GM19467 (cell line): ENCODE data around the gene OXSR1.
"Not testable (repeated sequence)": the region's sequence is repeated elsewhere in the genome, so short reads cannot be mapped to it uniquely, and the experiment has no call there.

ENCODE experiments used
- ATAC-seq: cut with Tn5 transposase; IDR thresholded peaks from one replicate; pipeline ENCODE4 v1.9.1; 2021; ENCODE audit warnings: mild to moderate bottlenecking, moderate library complexity; ENCODE audit not compliant: unreplicated experiment

OXSR1 gene

DNA sequence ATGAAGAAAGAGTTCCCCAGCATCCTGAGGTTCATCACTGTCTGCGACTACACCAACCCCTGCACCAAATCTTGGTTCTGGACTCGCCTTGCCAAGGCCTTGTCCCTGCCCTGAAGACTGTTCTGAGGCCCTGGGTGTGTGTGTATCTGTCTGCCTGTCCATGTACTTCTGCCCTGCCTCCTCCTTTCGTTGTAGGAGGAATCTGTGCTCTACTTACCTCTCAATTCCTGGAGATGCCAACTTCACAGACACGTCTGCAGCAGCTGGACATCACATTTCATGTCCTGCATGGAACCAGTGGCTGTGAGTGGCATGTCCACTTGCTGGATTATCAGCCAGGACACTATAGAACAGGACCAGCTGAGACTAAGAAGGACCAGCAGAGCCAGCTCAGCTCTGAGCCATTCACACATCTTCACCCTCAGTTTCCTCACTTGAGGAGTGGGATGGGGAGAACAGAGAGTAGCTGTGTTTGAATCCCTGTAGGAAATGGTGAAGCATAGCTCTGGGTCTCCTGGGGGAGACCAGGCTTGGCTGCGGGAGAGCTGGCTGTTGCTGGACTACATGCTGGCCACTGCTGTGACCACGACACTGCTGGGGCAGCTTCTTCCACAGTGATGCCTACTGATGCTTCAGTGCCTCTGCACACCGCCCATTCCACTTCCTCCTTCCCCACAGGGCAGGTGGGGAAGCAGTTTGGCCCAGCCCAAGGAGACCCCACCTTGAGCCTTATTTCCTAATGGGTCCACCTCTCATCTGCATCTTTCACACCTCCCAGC, 24.0 kb upstream of the OXSR1 start:
- ATAC-seq: no peak

DNA sequence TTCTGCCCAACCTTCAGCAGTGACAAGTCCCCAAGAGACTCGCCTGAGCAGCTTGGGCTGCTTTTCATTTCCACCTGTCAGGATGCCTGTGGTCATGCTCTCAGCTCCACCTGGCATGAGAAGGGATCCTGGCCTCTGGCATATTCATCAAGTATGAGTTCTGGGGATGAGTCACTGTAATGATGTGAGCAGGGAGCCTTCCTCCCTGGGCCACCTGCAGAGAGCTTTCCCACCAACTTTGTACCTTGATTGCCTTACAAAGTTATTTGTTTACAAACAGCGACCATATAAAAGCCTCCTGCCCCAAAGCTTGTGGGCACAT, 23.4 kb upstream of the OXSR1 start:
- ATAC-seq: no peak

DNA sequence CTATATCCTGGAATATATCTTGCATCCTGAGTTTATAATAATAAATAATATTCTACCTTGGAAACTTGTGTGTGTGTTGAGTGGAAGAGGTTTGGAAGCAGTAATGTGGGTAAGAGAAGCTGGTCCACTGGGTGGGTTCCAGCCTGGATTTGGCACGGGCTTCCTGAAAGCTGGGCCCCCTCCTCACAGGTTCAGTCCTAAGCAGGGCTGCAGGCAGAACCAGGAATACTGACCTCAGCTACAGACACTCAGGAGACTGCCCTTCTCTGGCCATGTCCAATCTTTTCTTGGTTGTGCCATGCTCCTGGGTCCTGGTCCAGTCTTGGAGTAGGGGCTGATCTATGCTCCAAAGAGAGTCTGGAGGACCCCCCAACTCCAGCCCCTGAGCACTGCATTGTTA, 22.4 kb upstream of the OXSR1 start:
- ATAC-seq: no peak

DNA sequence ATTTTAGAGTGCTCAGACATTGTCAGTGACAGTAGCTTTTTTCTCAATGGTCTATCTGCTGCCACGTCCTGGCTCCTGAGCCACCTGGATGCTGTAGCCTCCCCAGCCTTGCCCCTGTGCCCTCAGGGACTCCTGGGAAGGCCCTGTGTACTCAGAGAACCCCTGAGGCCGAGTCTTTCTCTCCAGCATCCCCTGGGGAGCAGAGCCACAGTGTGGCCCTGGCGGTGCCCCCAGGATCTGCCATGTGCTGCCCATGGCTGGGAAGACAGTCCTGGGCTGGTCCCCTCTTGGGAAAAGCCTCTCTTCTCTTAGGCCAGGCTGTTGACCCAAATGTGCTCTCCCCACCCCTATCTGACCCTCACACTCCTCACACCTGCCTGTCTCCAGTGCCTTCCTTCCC, 21.8 kb upstream of the OXSR1 start:
- no peak for ATAC-seq

DNA sequence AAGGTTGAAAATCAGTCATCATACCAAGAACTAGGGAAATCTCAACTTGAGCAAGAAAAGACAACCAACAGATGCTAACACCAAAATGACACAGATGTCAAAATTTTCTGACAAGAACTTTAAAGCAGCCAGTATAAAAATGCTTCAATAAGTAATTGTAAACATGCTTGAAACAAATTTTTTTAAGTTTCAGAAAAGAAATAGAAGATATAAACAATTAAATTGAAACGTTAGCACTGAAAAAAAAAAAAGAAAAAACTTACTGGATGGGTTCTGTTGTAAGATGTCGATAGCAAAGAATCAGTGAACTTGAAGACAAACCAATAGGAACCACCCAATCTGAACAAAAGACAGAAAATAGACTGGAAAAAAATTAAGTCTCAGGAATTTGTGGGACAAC, 18.8 kb upstream of the OXSR1 start:
- ATAC-seq: no peak

DNA sequence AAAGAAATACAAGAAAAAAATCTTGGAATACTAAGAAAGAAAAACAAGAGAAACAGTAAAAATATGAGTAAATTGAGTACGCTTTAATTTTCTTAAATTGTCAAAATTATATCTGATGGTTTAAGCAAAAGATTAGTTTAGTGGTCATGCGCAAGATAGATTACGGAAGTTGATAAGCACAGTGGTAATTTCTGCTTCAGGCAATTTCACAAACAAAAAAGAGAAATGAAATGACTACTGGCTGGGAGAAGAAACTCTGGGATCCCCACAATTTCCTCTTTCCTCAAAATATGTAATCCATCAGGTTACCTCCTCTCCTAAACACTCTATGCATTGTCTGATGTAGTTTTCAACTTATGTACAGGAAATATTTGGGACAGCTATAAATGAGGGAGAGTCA, 17.9 kb upstream of the OXSR1 start:
- no peak for ATAC-seq

DNA sequence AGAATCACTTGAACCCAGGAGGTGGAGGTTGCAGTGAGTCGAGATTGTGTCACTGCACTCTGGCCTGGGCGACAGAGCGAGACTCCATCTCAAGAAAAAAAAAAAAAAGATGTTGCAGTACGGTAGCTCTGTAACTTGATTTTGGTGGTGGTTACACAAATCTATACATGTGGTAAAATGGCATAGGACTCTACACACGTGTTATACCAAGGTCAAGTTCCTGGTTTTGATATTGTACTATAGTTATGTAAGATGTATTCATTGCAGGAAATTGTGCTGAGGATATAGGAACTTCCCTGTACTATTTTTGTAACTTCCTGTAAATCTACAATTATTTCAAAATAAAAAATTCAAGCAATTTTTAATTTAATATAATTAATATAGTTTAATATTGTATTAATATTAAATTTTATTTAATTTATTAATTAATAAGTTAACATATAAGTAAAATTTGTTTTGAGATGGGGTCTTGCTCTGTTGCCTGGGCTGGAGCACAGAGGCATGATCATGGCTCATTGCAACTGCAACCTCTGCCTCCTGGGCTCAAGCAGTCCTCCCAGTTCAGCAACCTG, 16.9 kb upstream of the OXSR1 start:
- ATAC-seq: no peak

DNA sequence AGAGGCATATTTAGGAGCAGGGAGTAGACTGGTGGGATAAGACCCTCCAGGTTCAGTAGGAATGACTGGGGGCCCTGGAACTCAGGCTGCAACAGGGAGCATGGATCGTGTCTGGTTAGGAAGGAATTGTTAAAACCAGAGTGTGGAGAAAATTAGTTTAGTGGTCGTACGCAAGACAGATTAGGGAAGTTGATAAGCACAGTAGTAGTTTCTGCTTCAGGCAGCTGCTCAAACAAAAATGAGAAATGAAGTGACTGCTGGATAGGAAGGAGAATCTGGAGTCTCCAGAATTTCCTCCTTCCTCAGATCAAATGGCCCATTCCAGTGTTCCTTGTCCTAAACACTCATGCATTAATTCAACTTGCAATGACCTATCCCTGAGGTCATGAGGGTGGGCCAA, 15.6 kb upstream of the OXSR1 start:
- no peak for ATAC-seq

DNA sequence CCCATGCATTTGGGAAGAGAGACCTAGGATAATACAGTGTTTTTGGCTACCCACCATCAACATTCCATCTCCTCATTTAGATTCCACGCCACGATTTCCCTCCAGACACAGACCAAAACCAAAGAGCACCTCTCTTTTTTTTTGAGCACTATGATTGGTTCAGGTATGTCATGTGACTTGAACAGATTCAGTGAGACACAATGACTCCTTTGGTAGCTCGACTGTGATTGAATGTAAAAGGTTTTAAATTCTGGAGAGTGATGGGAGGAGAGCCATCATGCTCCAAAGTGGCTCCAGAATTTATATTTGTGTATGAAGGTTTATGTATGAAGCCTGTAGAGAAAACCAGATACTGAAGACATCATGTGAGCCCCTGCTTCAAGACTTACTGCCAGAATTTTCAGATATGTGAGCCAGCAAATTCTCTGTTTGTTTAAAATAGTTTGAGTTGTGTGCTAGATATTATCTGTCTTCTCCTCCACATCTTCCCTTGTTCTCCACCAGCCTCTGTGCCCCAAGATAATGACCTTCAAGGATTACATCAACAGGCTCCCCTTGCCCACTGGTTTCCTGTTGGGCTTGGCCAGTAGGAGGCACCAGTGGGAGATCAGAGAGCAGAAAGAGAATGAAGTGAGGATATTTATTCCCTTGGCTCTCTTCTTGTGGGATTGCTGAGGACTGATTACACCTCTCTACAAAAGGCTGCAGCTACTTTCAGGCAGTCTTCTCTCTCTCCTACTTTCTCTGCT, 14.4 kb upstream of the OXSR1 start:
- no peak for ATAC-seq

DNA sequence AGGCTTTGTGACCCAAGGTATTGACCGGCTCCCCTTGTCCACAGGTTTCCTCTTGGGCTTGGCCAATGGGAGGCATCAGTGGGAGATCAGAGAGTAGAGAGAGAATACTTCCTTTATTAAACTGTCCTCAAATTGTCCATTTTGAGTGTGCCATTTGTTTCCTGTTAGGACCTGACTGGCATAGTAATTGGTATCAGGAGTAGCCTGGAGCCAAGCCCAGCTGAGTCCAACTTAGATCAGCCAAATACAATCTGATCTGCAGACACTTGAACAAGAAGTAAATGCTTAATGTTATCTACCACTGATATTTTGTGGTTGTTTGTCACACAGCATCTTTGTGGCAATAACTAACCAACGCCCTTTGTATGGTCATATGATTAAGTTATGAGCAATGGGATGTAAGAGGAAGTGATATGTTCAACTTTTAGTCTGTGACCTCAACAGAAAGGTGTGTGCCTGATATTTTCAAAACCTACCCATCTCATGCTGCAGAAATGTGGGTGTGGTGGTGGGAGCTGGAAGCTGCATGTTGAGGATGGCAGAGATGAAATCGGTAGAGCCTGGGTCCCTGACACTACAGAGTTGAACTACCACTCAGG, 13.6 kb upstream of the OXSR1 start:
- ATAC-seq: no peak

DNA sequence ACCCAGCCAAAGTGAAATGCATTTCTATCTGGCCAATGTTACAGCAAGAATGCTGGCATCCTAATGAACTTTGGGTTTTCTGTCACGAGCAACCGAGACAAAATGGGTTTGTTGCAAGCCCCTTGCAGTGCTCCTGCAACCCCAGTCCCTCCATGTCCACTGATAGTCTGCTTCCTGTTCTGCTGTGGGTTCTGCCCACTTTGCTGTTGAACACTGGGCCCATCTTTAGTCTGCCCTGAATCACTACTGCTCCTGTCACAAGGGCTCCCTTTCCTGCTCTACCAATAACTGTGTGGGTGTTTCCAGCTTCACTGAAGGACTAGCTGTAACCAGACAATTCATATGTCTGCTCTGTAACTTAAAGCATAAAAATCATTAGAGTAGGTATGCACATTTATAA, 12.7 kb upstream of the OXSR1 start:
- ATAC-seq: no peak

DNA sequence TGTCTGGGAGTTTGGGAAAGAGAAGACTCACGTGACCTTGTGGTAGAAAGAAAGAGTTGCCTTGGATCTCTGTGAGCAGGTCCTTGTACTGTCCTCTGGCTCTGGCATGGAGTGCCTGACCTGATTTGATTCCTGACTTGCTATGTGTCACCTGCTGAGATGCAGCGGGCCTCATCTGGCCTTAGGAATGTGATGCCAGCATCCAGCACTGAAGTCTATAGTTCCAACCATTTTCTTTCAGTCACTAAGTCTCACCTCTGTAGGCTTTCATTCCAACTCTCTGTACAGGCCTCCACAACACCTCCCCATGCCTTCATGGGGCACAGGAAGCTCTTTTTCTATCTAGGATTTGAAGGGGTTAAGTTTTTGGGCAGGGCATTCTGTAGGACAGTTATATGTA, 12.1 kb upstream of the OXSR1 start:
- ATAC-seq: no peak

DNA sequence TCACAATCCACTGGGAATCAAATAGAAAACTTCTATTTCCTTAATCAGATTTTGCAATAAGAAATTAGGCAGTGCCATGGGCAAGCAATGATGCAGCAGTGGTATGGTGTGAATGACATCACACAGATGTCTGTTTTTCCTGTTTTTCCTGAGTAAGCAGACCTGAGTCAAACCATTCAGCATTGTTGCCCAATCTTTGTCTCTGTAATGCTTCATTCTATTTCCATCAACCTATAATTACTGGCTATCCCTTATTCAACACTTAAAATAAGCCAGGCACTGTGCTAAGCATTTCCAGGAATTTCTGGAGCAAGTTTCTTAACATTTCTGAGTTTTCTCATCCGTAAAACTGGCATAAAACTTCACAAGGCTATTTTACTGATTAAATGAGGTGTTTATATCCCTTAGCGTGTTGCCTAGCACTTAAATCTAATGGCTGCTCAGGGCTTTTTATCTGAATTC, 11.3 kb upstream of the OXSR1 start:
- ATAC-seq: no peak

DNA sequence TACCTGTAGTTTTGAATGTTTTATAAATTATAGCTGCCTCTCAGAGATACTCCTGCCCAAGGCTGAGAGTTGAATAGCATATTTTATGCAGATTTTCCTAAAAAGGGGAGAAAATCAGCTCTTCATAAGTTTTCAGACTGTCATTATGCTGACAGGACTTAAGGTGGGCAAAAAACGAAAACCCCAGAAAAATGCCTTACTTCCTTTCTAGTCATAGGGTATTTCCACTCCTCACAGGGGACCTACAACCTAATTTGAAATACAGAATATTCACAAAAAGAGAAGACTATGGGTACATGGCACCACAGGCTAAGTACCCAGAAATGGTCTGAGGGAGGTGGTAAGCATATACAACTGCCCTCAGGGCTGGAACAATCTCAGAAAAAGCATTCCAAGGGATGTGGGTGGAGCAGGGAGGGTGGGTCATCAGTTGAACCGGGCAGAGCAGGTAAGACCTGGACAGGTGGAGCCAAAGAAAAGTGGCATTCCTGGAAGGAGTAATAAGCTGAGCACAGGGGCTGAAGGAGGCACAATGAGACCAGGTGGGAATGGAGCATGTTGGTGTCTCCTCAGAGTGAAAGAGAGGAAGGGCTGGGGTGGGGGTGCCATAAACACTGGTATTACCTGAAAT, 10.6 kb upstream of the OXSR1 start:
- ATAC-seq: no peak

DNA sequence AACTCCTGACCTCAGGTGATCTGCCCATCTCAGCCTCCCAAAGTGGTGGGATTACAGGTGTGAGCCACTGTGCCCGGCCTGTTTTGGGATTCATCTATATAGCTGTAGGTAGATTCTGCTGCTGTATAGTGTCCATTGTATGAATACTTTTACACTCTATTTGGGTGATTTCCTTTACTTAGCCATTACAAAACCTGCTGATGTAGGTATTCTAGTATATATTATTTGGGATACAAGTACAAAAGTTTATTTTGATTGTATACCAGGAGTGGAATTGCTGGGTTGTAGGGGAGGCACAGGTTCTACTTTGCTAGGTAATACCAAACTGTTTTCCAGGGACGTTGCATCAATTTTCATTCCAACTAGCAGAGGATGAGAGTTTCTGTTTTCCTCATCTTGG, 9.5 kb upstream of the OXSR1 start:
- no peak for ATAC-seq

DNA sequence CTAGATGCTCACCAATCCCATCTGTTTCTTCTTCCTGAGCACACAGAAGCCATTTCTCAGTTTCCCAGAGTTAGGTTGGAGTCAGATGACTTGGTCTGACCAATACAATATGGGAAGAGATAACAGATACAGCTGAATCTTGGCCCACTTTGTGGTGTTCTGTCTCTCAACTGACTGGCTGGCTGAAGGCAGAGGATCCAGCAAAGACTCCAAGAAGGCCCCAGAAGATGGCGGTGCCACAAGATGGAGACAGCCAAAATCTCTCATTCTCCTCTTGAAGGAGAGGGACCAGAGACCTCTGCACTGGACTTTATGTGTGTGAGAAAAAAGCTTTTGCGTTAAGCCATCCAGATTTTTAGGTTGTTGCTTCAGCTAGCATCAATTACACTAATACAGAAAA, 8.2 kb upstream of the OXSR1 start:
- no peak for ATAC-seq

DNA sequence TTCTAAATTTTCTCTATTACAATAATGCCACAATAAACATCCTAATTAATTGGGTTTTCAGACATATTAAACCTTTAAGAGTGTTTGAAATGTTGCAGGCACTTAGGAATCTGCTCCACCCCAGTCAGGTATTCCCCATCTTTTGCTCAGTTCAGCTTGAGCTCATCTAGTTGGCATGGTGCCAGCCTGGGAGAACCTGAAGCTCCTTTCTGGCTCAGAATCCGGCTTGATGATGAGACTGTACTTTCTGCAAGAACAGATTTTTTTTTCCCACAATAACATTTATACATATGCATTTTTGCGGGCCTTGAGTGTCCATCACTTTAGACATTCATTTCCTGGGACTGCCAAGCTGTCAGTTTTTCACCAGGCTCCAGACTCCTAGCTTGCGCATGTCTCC, 7.7 kb upstream of the OXSR1 start:
- ATAC-seq: no peak

DNA sequence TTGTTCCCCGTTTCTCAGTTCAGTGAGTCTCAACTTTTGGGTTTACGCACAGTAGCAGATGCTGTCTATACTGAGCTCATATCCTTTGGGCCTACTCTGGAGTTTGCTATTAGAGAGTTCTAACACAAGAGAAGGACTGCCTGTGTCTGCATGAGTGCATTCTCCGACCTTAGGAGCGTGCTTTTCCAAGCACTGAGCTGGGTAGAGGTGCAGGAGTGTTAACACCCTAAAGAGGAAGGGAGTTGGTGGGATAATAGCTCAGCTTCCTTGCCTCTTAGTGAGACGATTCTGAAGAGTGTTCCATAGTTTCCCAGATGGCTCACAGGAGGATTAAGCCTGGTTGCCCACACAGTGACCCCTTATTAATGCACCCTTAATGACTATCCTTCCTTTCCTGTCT, 6.9 kb upstream of the OXSR1 start:
- ATAC-seq: no peak

DNA sequence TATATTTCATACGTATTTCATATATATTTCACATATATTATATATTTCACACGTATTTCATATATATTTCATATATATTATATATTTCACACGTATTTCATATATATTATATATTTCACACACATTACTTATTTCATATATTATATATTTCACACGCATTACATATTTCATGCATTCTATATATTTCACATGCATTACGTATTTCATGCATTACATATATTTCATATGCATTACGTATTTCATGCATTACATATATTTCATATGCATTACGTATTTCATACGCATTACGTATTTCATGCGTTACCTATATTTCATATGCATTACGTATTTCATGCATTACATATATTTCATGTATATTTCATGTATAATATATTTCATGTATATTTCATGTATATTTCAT, 4.6 kb upstream of the OXSR1 start:
- not testable (repeated sequence) for ATAC-seq

DNA sequence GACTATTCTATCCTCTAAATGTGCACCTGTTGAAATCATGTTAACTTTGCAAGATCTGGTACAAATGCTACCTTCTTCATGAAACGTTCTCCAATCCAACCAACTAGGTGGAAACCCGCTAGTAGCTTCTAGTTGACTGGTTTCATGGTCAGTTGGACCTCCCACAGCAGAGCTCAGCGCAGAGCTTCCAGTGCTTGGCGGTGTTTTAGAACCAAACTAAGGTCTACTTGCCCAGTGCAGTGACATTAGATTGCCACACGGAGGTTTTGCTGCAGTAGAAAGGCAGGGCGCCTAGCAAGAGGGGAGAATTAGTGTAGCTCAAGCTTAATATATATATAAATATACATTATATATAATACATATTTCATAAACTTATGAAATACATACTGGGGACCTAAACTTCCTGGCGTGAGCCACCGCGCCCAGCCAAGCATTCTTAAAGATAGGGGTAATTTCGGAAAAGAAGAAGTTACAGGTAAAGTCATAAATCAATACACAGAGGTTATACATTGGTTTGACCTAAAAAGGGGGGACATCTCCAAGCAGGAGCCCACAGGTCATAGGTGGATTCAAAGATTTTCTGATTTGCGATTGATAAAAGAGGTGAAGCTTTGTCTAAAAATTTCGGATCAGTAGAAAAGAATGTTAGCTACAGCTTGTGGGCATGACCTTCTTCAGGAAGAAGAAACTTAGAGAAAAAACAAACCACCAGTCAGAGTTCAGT, 2.1 kb upstream of the OXSR1 start:
- ATAC-seq: no peak
